ENCODE measurements around the gene CCDC50. TPM values are rescaled to one million over a fixed set of nuclear protein-coding genes. Genes with fewer than 3 reads are reported as not detected.

CCDC50 gene
- total RNA-seq, 1 experiment from 2014 or later: 80.9 TPM

GRCh38 chr3:191363221-191363620 is 34.0 kb downstream of the CCDC50 start:
- H3K4me3 ChIP-seq (ENCODE audit: low read length): no peak overlapping the region
- no peak overlapping the region for H3K9ac ChIP-seq (ENCODE audit: low read length)
- H3K9me2 ChIP-seq (replicated peaks; ENCODE audit: low read length): no peaks in the 10 kb centered on the region
- peak; percentile 29 for DNase-seq
- intact Hi-C loops (cut with micrococcal nuclease): no loop called here
- no peaks in the 10 kb centered on the region for H3K9me3 ChIP-seq (ENCODE audit: low read length)
- POLR2A ChIA-PET (ENCODE audit: unreplicated experiment): no interaction called here
- peaks cover 29% of the 10 kb centered on the region for H3K36me3 ChIP-seq (ENCODE audit: low read depth, low read length)
- H3K4me1 ChIP-seq (ENCODE audit: insufficient read depth, low read length): peaks cover 24% of the 10 kb centered on the region
- no peaks in the 10 kb centered on the region for H4K20me1 ChIP-seq (ENCODE audit: low read length)
- H3K4me2 ChIP-seq (ENCODE audit: low read length): no peak overlapping the region
- H3K79me2 ChIP-seq (ENCODE audit: low read length): no peaks in the 10 kb centered on the region
- no peak overlapping the region for H3K27ac ChIP-seq (ENCODE audit: low read length)
- no peak for ATAC-seq
- no peak overlapping the region for H2AFZ ChIP-seq (ENCODE audit: low read length)
- no peaks in the 10 kb centered on the region for H3F3A ChIP-seq (ENCODE audit: low read length, unreplicated experiment)
- TF ChIP-seq EZH2 (IDR thresholded peaks at IDR 0.05; ENCODE audit: low read length, unreplicated experiment) (no peak), EZH2phosphoT487 (IDR thresholded peaks at IDR 0.05; ENCODE audit: borderline replicate concordance, low read length) (no peak), CTCF (conservative IDR thresholded peaks at IDR 0.05; ENCODE audit: low read depth, low read length) (no peak)
- H3K27me3 ChIP-seq (ENCODE audit: low read length): no peaks in the 10 kb centered on the region
- no TSS peak for BruUV-seq (replicated peaks)
- CTCF ChIA-PET: no interaction called here

GRCh38 chr3:191366675-191367074 is 37.5 kb downstream of the CCDC50 start:
- Histone ChIP-seq H3K27me3 (ENCODE audit: low read length) (no peaks in the 10 kb centered on the region), H2AFZ (ENCODE audit: low read length) (no peak overlapping the region), H3K36me3 (ENCODE audit: low read depth, low read length) (peaks cover 29% of the 10 kb centered on the region), H3K4me2 (ENCODE audit: low read length) (no peak overlapping the region), H4K20me1 (ENCODE audit: low read length) (no peaks in the 10 kb centered on the region), H3K9ac (ENCODE audit: low read length) (no peak overlapping the region), H3K4me1 (ENCODE audit: insufficient read depth, low read length) (peaks cover 7% of the 10 kb centered on the region; the same call in 1 of the 2 replicates), H3K9me3 (ENCODE audit: low read length) (no peaks in the 10 kb centered on the region), H3F3A (ENCODE audit: low read length, unreplicated experiment) (no peaks in the 10 kb centered on the region), H3K27ac (ENCODE audit: low read length) (no peak overlapping the region), H3K9me2 (replicated peaks; ENCODE audit: low read length) (no peaks in the 10 kb centered on the region), H3K4me3 (ENCODE audit: low read length) (no peak overlapping the region), H3K79me2 (ENCODE audit: low read length) (no peaks in the 10 kb centered on the region)
- ChIA-PET CTCF (no interaction called here), POLR2A (ENCODE audit: unreplicated experiment) (interaction anchor here (0.6 kb wide), 2 partner anchors 11 to 17 kb away, joined by 3 to 6 read pairs; no protein-coding TSS in a partner anchor)
- peak; percentile 40; the same call in 1 of the 2 replicates for ATAC-seq
- no TSS peak for BruUV-seq (replicated peaks)
- TF ChIP-seq CTCF (conservative IDR thresholded peaks at IDR 0.05; ENCODE audit: low read depth, low read length) (no peak), EZH2 (IDR thresholded peaks at IDR 0.05; ENCODE audit: low read length, unreplicated experiment) (no peak), EZH2phosphoT487 (IDR thresholded peaks at IDR 0.05; ENCODE audit: borderline replicate concordance, low read length) (no peak)
- intact Hi-C loops (cut with micrococcal nuclease): no loop called here
- no peak for DNase-seq

GRCh38 chr3:191368755-191369615 is 39.8 kb downstream of the CCDC50 start:
- H4K20me1 ChIP-seq (ENCODE audit: low read length): no peaks in the 10 kb centered on the region
- H3K4me3 ChIP-seq (ENCODE audit: low read length): no peak overlapping the region
- no peaks in the 10 kb centered on the region for H3F3A ChIP-seq (ENCODE audit: low read length, unreplicated experiment)
- H3K4me1 ChIP-seq (ENCODE audit: insufficient read depth, low read length): peaks cover 21% of the 10 kb centered on the region
- H3K9me3 ChIP-seq (ENCODE audit: low read length): no peaks in the 10 kb centered on the region
- ATAC-seq (no peak), DNase-seq (no peak)
- no peak overlapping the region for H3K9ac ChIP-seq (ENCODE audit: low read length)
- no TSS peak for BruUV-seq (replicated peaks)
- H2AFZ ChIP-seq (ENCODE audit: low read length): no peak overlapping the region
- no peak for TF ChIP-seq EZH2phosphoT487 (IDR thresholded peaks at IDR 0.05; ENCODE audit: borderline replicate concordance, low read length)
- no peak for TF ChIP-seq CTCF (conservative IDR thresholded peaks at IDR 0.05; ENCODE audit: low read depth, low read length)
- no peak for TF ChIP-seq EZH2 (IDR thresholded peaks at IDR 0.05; ENCODE audit: low read length, unreplicated experiment)
- no peaks in the 10 kb centered on the region for H3K79me2 ChIP-seq (ENCODE audit: low read length)
- H3K36me3 ChIP-seq (ENCODE audit: low read depth, low read length): peaks cover 16% of the 10 kb centered on the region
- intact Hi-C loops (cut with micrococcal nuclease): no loop called here
- CTCF ChIA-PET: no interaction called here
- POLR2A ChIA-PET (ENCODE audit: unreplicated experiment): no interaction called here
- no peak overlapping the region for H3K27ac ChIP-seq (ENCODE audit: low read length)
- H3K4me2 ChIP-seq (ENCODE audit: low read length): no peak overlapping the region
- no peaks in the 10 kb centered on the region for H3K9me2 ChIP-seq (replicated peaks; ENCODE audit: low read length)
- H3K27me3 ChIP-seq (ENCODE audit: low read length): no peaks in the 10 kb centered on the region
